ENCODE results near the gene ZBTB16. TPM values are rescaled to one million over a fixed set of nuclear protein-coding genes. Genes with fewer than 3 reads are reported as not detected.

ZBTB16 gene
- total RNA-seq, 5 donors from 2014 or later (not counting 1 experiment from before 2014, with no cell fraction given), result 8.3 to 20.5 (median 12.4) TPM

GRCh38 chr11:114125959-114126358 lies 66.4 kb downstream of the ZBTB16 start:
- no peak overlapping the region for H3K4me3 ChIP-seq (ENCODE audit: control insufficient read depth in 1 of 2, extremely low read depth in 1 of 2, low read length in 1 of 2)
- no peak overlapping the region for H3K27ac ChIP-seq (ENCODE audit: low read length)
- no peaks in the 10 kb centered on the region for H3K9me3 Mint-ChIP-seq
- no peak overlapping the region for H3K27ac Mint-ChIP-seq
- H3K4me1 Mint-ChIP-seq, result peaks cover 25 to 27% (median 27%) of the 10 kb centered on the region in 3 donors
- H3K9me3 ChIP-seq, result no peaks in the 10 kb centered on the region
- H3K4me1 ChIP-seq (ENCODE audit: control insufficient read depth in 1 of 2, extremely low read depth in 1 of 2, insufficient read depth in 2 of 2, low read length in 2 of 2), result peaks cover 0 to 1% of the 10 kb centered on the region in 2 experiments
- ChIA-PET CTCF (interaction anchor here (1.0 to 1.1 kb wide), 2 partner anchors 51 to 120 kb away, joined by 3 read pairs; no protein-coding TSS in a partner anchor), POLR2A (no interaction called here)
- WGBS (ENCODE audit: insufficient coverage), result no CpG with 5 or more reads among the region's 2 CpGs
- H3K36me3 ChIP-seq (ENCODE audit: control insufficient read depth in 2 of 2, extremely low read depth in 1 of 2, insufficient read depth in 1 of 2, low read length in 1 of 2), result no peaks in the 10 kb centered on the region
- H3K4me3 Mint-ChIP-seq, result no peak overlapping the region
- H3K36me3 Mint-ChIP-seq, result peaks cover 11% of the 10 kb centered on the region
- no peaks in the 10 kb centered on the region for H3K27me3 ChIP-seq (replicated peaks in 1 of 2; ENCODE audit: control insufficient read depth in 2 of 2, extremely low read depth in 1 of 2, insufficient read depth in 2 of 2, low read length in 1 of 2)
- H3K27me3 Mint-ChIP-seq, result no peaks in the 10 kb centered on the region
- no peak for DNase-seq
- ATAC-seq (replicated peaks in 1 of 4), result no peak

DNA sequence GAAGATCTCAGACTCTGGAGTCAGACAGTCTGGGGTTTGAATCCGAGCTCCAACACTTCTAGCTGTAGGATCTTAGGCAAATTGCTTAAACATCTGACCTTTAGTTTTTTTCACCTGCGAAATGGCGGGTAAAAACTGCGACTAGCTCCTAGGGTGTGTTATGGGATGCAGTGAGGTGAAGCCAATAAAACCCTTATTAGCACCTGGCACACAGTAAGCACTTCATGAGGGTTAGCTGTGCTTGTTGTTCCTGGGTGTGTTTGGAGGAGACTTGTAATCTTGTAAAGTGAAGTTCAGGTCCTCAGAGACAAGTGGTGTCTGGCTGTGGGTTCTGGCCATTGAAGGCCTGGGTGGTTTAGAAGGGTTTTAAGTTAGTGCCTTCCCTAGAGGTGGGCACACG lies 68.9 kb downstream of the ZBTB16 start:
- DNase-seq (no peak), ATAC-seq (replicated peaks in 1 of 4) (no peak)
- Histone ChIP-seq H3K9me3 (no peaks in the 10 kb centered on the region), H3K27me3 (replicated peaks in 1 of 2; ENCODE audit: control insufficient read depth in 2 of 2, extremely low read depth in 1 of 2, insufficient read depth in 2 of 2, low read length in 1 of 2) (no peaks in the 10 kb centered on the region), H3K36me3 (ENCODE audit: control insufficient read depth in 2 of 2, extremely low read depth in 1 of 2, insufficient read depth in 1 of 2, low read length in 1 of 2) (no peaks in the 10 kb centered on the region), H3K4me1 (ENCODE audit: control insufficient read depth in 1 of 2, extremely low read depth in 1 of 2, insufficient read depth in 2 of 2, low read length in 2 of 2) (peaks cover 0 to 5% of the 10 kb centered on the region in 2 experiments), H3K4me3 (ENCODE audit: control insufficient read depth in 1 of 2, extremely low read depth in 1 of 2, low read length in 1 of 2) (no peak overlapping the region), H3K27ac (ENCODE audit: low read length) (no peak overlapping the region)
- peaks cover 26 to 27% (median 27%) of the 10 kb centered on the region in 3 donors for H3K4me1 Mint-ChIP-seq
- H3K36me3 Mint-ChIP-seq, result peaks cover 11% of the 10 kb centered on the region
- no peaks in the 10 kb centered on the region for H3K27me3 Mint-ChIP-seq
- ChIA-PET CTCF (no interaction called here), POLR2A (no interaction called here)
- 57% methylated on average over 1 of the region's 5 CpGs for WGBS (ENCODE audit: insufficient coverage)
- H3K4me3 Mint-ChIP-seq, result no peak overlapping the region
- H3K27ac Mint-ChIP-seq, result peak overlapping the region in 1 of 2 donors; percentile 52
- no peaks in the 10 kb centered on the region for H3K9me3 Mint-ChIP-seq

DNA sequence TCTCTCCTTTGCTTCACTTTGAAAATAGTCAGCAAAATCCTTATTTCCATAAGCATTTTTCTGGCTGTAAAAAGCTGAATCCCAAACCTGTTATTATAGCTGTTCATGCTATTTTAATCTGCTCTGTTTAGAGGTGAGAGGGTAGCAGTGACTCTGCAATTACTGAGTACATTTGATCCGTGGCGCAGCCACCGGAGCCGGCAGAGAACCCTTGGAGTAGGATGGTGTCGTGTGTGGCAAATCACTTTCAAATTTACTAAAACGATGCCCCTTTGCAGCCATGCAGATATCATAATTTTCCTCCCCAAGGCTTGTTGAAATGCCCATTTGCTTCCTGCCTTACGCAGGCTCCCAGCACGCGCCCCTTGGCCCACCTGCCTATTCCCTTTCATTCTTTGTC lies 69.6 kb downstream of the ZBTB16 start:
- POLR2A ChIA-PET, result no interaction called here

GRCh38 chr11:114129699-114130098 lies 70.2 kb downstream of the ZBTB16 start:
- H3K27ac ChIP-seq (ENCODE audit: low read length), result no peak overlapping the region
- ATAC-seq (replicated peaks in 1 of 4), result no peak

More for the DNA sequence above, 69.6 kb downstream of the ZBTB16 start:
- CTCF ChIA-PET, result no interaction called here
- Histone ChIP-seq H3K27me3 (replicated peaks in 1 of 2; ENCODE audit: control insufficient read depth in 2 of 2, extremely low read depth in 1 of 2, insufficient read depth in 2 of 2, low read length in 1 of 2) (no peaks in the 10 kb centered on the region), H3K9me3 (no peaks in the 10 kb centered on the region), H3K27ac (ENCODE audit: low read length) (no peak overlapping the region), H3K4me1 (ENCODE audit: control insufficient read depth in 1 of 2, extremely low read depth in 1 of 2, insufficient read depth in 2 of 2, low read length in 2 of 2) (peaks cover 0 to 5% of the 10 kb centered on the region in 2 experiments), H3K4me3 (ENCODE audit: control insufficient read depth in 1 of 2, extremely low read depth in 1 of 2, low read length in 1 of 2) (no peak overlapping the region), H3K36me3 (ENCODE audit: control insufficient read depth in 2 of 2, extremely low read depth in 1 of 2, insufficient read depth in 1 of 2, low read length in 1 of 2) (no peaks in the 10 kb centered on the region)
- Mint-ChIP-seq H3K36me3 (peaks cover 11% of the 10 kb centered on the region), H3K27me3 (no peaks in the 10 kb centered on the region), H3K4me1 (peaks cover 26 to 29% (median 27%) of the 10 kb centered on the region in 3 donors), H3K4me3 (no peak overlapping the region), H3K9me3 (no peaks in the 10 kb centered on the region), H3K27ac (peak overlapping the region; percentile 23 to 50)
- 88% methylated on average over 4 of the region's 9 CpGs for WGBS (ENCODE audit: insufficient coverage)
- no peak for ATAC-seq (replicated peaks in 1 of 4)
- no peak for DNase-seq

GRCh38 chr11:114130115-114130576 lies 70.6 kb downstream of the ZBTB16 start:
- H3K27me3 Mint-ChIP-seq, result no peaks in the 10 kb centered on the region
- no peaks in the 10 kb centered on the region for H3K9me3 Mint-ChIP-seq
- no peaks in the 10 kb centered on the region for H3K27me3 ChIP-seq (replicated peaks in 1 of 2; ENCODE audit: control insufficient read depth in 2 of 2, extremely low read depth in 1 of 2, insufficient read depth in 2 of 2, low read length in 1 of 2)
- ATAC-seq (replicated peaks in 1 of 4) (no peak), DNase-seq (no peak)
- CTCF ChIA-PET, result no interaction called here
- POLR2A ChIA-PET, result no interaction called here
- WGBS (ENCODE audit: insufficient coverage), result 88% methylated on average over 6 of the region's 6 CpGs
- H3K36me3 Mint-ChIP-seq, result peaks cover 11% of the 10 kb centered on the region
- H3K4me3 Mint-ChIP-seq, result no peak overlapping the region
- no peak overlapping the region for H3K4me3 ChIP-seq (ENCODE audit: control insufficient read depth in 1 of 2, extremely low read depth in 1 of 2, low read length in 1 of 2)
- no peaks in the 10 kb centered on the region for H3K9me3 ChIP-seq
- no peaks in the 10 kb centered on the region for H3K36me3 ChIP-seq (ENCODE audit: control insufficient read depth in 2 of 2, extremely low read depth in 1 of 2, insufficient read depth in 1 of 2, low read length in 1 of 2)
- no peak overlapping the region for H3K27ac Mint-ChIP-seq
- H3K4me1 ChIP-seq (ENCODE audit: control insufficient read depth in 1 of 2, extremely low read depth in 1 of 2, insufficient read depth in 2 of 2, low read length in 2 of 2), result peaks cover 0 to 5% of the 10 kb centered on the region in 2 experiments
- H3K27ac ChIP-seq (ENCODE audit: low read length), result no peak overlapping the region
- peaks cover 27 to 37% (median 29%) of the 10 kb centered on the region in 3 donors for H3K4me1 Mint-ChIP-seq

More at GRCh38 chr11:114129699-114130098, 70.2 kb downstream of the ZBTB16 start:
- CTCF ChIA-PET, result no interaction called here
- 69% methylated on average over 4 of the region's 8 CpGs for WGBS (ENCODE audit: insufficient coverage)
- H3K9me3 ChIP-seq, result no peaks in the 10 kb centered on the region
- Mint-ChIP-seq H3K27ac (peak overlapping the region in 1 of 2 donors; percentile 50), H3K4me1 (peaks cover 26 to 34% (median 27%) of the 10 kb centered on the region in 3 donors), H3K9me3 (no peaks in the 10 kb centered on the region), H3K27me3 (no peaks in the 10 kb centered on the region), H3K36me3 (peaks cover 11% of the 10 kb centered on the region), H3K4me3 (no peak overlapping the region)
- H3K36me3 ChIP-seq (ENCODE audit: control insufficient read depth in 2 of 2, extremely low read depth in 1 of 2, insufficient read depth in 1 of 2, low read length in 1 of 2), result no peaks in the 10 kb centered on the region
- no peak for DNase-seq
- H3K4me3 ChIP-seq (ENCODE audit: control insufficient read depth in 1 of 2, extremely low read depth in 1 of 2, low read length in 1 of 2), result no peak overlapping the region
- no peaks in the 10 kb centered on the region for H3K27me3 ChIP-seq (replicated peaks in 1 of 2; ENCODE audit: control insufficient read depth in 2 of 2, extremely low read depth in 1 of 2, insufficient read depth in 2 of 2, low read length in 1 of 2)
- peaks cover 0 to 5% of the 10 kb centered on the region in 2 experiments for H3K4me1 ChIP-seq (ENCODE audit: control insufficient read depth in 1 of 2, extremely low read depth in 1 of 2, insufficient read depth in 2 of 2, low read length in 2 of 2)
- POLR2A ChIA-PET, result no interaction called here

GRCh38 chr11:114130629-114131277 lies 71.2 kb downstream of the ZBTB16 start:
- WGBS (ENCODE audit: insufficient coverage), result 85% methylated on average over 5 of the region's 7 CpGs
- no peaks in the 10 kb centered on the region for H3K27me3 ChIP-seq (replicated peaks in 1 of 2; ENCODE audit: control insufficient read depth in 2 of 2, extremely low read depth in 1 of 2, insufficient read depth in 2 of 2, low read length in 1 of 2)
- H3K4me3 ChIP-seq (ENCODE audit: control insufficient read depth in 1 of 2, extremely low read depth in 1 of 2, low read length in 1 of 2), result no peak overlapping the region
- no peaks in the 10 kb centered on the region for H3K9me3 ChIP-seq
- Mint-ChIP-seq H3K4me3 (no peak overlapping the region), H3K9me3 (no peaks in the 10 kb centered on the region), H3K36me3 (peaks cover 11% of the 10 kb centered on the region), H3K27me3 (no peaks in the 10 kb centered on the region), H3K27ac (no peak overlapping the region), H3K4me1 (peaks cover 33 to 43% (median 35%) of the 10 kb centered on the region in 3 donors)
- H3K36me3 ChIP-seq (ENCODE audit: control insufficient read depth in 2 of 2, extremely low read depth in 1 of 2, insufficient read depth in 1 of 2, low read length in 1 of 2), result no peaks in the 10 kb centered on the region
- no peak for DNase-seq
- H3K4me1 ChIP-seq (ENCODE audit: control insufficient read depth in 1 of 2, extremely low read depth in 1 of 2, insufficient read depth in 2 of 2, low read length in 2 of 2), result peaks cover 0 to 5% of the 10 kb centered on the region in 2 experiments
- POLR2A ChIA-PET, result no interaction called here
- H3K27ac ChIP-seq (ENCODE audit: low read length), result no peak overlapping the region
- no peak for ATAC-seq (replicated peaks in 1 of 4)
- CTCF ChIA-PET, result interaction anchor here in 1 of 2 donors (0.9 kb wide), 1 partner anchor 29 kb away, joined by 3 read pairs; no protein-coding TSS in a partner anchor
